T-helper 17 cell (primary cell): ENCODE data around the gene ZNF518B. TPM values are rescaled to one million over a fixed set of nuclear protein-coding genes. Genes with fewer than 3 reads are reported as not detected.

ENCODE experiments used
- ATAC-seq: fragments of 150-1000 bp; cut with Tn5 transposase; 2 replicates; pipeline ENCODE4 v1.10.0; 2021; ENCODE audit warnings: mild to moderate bottlenecking, moderate library complexity
- DNase-seq, 3 donors: peaks; one replicate each; pipeline versions ENCODE4 v3.0.0 to v3.0.0-alpha.2; 2020 to 2021
- H3K9me3 ChIP-seq: one replicate; pipeline ENCODE4 v1.7.0; 2013; ENCODE audit warnings: low read length, mild to moderate bottlenecking; ENCODE audit not compliant: control insufficient read depth, poor library complexity, severe bottlenecking
- H3K27ac Mint-ChIP-seq: one replicate; pipeline ENCODE4 v1.8.0; 2022; ENCODE audit warnings: mild to moderate bottlenecking, moderate library complexity, mixed read lengths
- H3K27me3 Mint-ChIP-seq: one replicate; pipeline ENCODE4 v1.8.0; 2022; ENCODE audit warnings: mixed read lengths
- H3K36me3 Mint-ChIP-seq: one replicate; pipeline ENCODE4 v1.8.0; 2022; ENCODE audit warnings: low read depth, mixed read lengths
- H3K4me1 Mint-ChIP-seq: one replicate; pipeline ENCODE4 v1.8.0; 2022; ENCODE audit warnings: mild to moderate bottlenecking, mixed read lengths
- H3K4me3 Mint-ChIP-seq: one replicate; pipeline ENCODE4 v1.8.0; 2022; ENCODE audit warnings: mild to moderate bottlenecking, moderate library complexity, mixed read lengths
- total RNA-seq, 4 donors: library from RNA in 2 of 4; stranded (reverse) in 2 of 4; gene quantifications; one replicate each; pipeline ENCODE4 v1.2.3 and lab custom pipeline; 2022 to 2026

ZNF518B gene
- total RNA-seq (10 to 100 TPM; 16.2 to 24.2 TPM), total RNA-seq (lab: John Stamatoyannopoulos, UW) (46.0 to 92.2 reads per million in 2 donors)

GRCh38 chr4:10457255-10457801, at the start of gene ZNF518B:
ZNF518B (minus strand) TSS chr4:10457426; CDS start chr4:10446328, 11,098 bp downstream.
- Mint-ChIP-seq H3K36me3 (peaks cover under 1% of the 10 kb centered on the region), H3K4me1 (peaks cover 7% of the 10 kb centered on the region), H3K27ac (peak within 1 kb of the TSS; percentile 77), H3K27me3 (peaks cover 15% of the 10 kb centered on the region), H3K4me3 (peak within 1 kb of the TSS; percentile 88)
- ATAC-seq, result peak; percentile 81
- peaks cover 3% of the 10 kb centered on the region for H3K9me3 ChIP-seq
- DNase-seq, result peak; percentile 74 to 81 (median 77)

- no peak overlapping the region for H3K27ac Mint-ChIP-seq
- ATAC-seq (no peak), DNase-seq (no peak)
- H3K4me3 Mint-ChIP-seq, result no peak overlapping the region
- H3K9me3 ChIP-seq, result no peaks in the 10 kb centered on the region
- H3K4me1 Mint-ChIP-seq, result no peaks in the 10 kb centered on the region
- H3K36me3 Mint-ChIP-seq, result peaks cover 2% of the 10 kb centered on the region
- H3K27me3 Mint-ChIP-seq, result peaks cover 17% of the 10 kb centered on the region
Observed at GRCh38 chr4:10506077-10506476, 48.9 kb upstream of the ZNF518B start.

- DNase-seq, result no peak
- Mint-ChIP-seq H3K4me3 (no peak overlapping the region), H3K36me3 (peaks cover 2% of the 10 kb centered on the region), H3K4me1 (no peaks in the 10 kb centered on the region), H3K27ac (no peak overlapping the region), H3K27me3 (peaks cover 31% of the 10 kb centered on the region)
- H3K9me3 ChIP-seq, result no peaks in the 10 kb centered on the region
- ATAC-seq, result no peak
Observed at GRCh38 chr4:10504570-10505179, 47.4 kb upstream of the ZNF518B start.

- Mint-ChIP-seq H3K27ac (no peak overlapping the region), H3K4me1 (no peaks in the 10 kb centered on the region), H3K27me3 (peaks cover 40% of the 10 kb centered on the region), H3K36me3 (peaks cover 2% of the 10 kb centered on the region), H3K4me3 (no peak overlapping the region)
- no peak for DNase-seq
- no peak for ATAC-seq
- no peaks in the 10 kb centered on the region for H3K9me3 ChIP-seq
Observed at GRCh38 chr4:10502717-10503116, 45.5 kb upstream of the ZNF518B start.

- H3K36me3 Mint-ChIP-seq, result peaks cover 2% of the 10 kb centered on the region
- H3K4me1 Mint-ChIP-seq, result no peaks in the 10 kb centered on the region
- H3K4me3 Mint-ChIP-seq, result no peak overlapping the region
- peaks cover 40% of the 10 kb centered on the region for H3K27me3 Mint-ChIP-seq
- no peak overlapping the region for H3K27ac Mint-ChIP-seq
- DNase-seq (no peak), ATAC-seq (no peak)
- no peaks in the 10 kb centered on the region for H3K9me3 ChIP-seq
Observed at GRCh38 chr4:10500776-10501175, 43.5 kb upstream of the ZNF518B start.

GRCh38 chr4:10496200-10496599, 39.0 kb upstream of the ZNF518B start:
- DNase-seq (no peak), ATAC-seq (no peak)
- no peak overlapping the region for H3K27ac Mint-ChIP-seq
- H3K27me3 Mint-ChIP-seq, result peaks cover 39% of the 10 kb centered on the region
- no peaks in the 10 kb centered on the region for H3K36me3 Mint-ChIP-seq
- H3K4me1 Mint-ChIP-seq, result no peaks in the 10 kb centered on the region
- no peaks in the 10 kb centered on the region for H3K9me3 ChIP-seq
- no peak overlapping the region for H3K4me3 Mint-ChIP-seq

GRCh38 chr4:10495651-10496050, 38.4 kb upstream of the ZNF518B start:
- peaks cover 35% of the 10 kb centered on the region for H3K27me3 Mint-ChIP-seq
- H3K9me3 ChIP-seq, result no peaks in the 10 kb centered on the region
- no peak overlapping the region for H3K27ac Mint-ChIP-seq
- H3K4me1 Mint-ChIP-seq, result no peaks in the 10 kb centered on the region
- DNase-seq, result no peak
- no peak overlapping the region for H3K4me3 Mint-ChIP-seq
- no peak for ATAC-seq
- H3K36me3 Mint-ChIP-seq, result no peaks in the 10 kb centered on the region

GRCh38 chr4:10492464-10492863, 35.2 kb upstream of the ZNF518B start:
- no peaks in the 10 kb centered on the region for H3K9me3 ChIP-seq
- Mint-ChIP-seq H3K36me3 (no peaks in the 10 kb centered on the region), H3K4me3 (no peak overlapping the region), H3K27me3 (peaks cover 34% of the 10 kb centered on the region), H3K27ac (no peak overlapping the region), H3K4me1 (no peaks in the 10 kb centered on the region)
- no peak for DNase-seq
- no peak for ATAC-seq

GRCh38 chr4:10491401-10491800, 34.2 kb upstream of the ZNF518B start:
- DNase-seq (no peak), ATAC-seq (no peak)
- no peaks in the 10 kb centered on the region for H3K9me3 ChIP-seq
- Mint-ChIP-seq H3K4me1 (no peaks in the 10 kb centered on the region), H3K27ac (no peak overlapping the region), H3K4me3 (no peak overlapping the region), H3K27me3 (peaks cover 41% of the 10 kb centered on the region), H3K36me3 (no peaks in the 10 kb centered on the region)

- Mint-ChIP-seq H3K4me1 (no peaks in the 10 kb centered on the region), H3K4me3 (no peak overlapping the region), H3K27ac (no peak overlapping the region), H3K36me3 (no peaks in the 10 kb centered on the region), H3K27me3 (peaks cover 41% of the 10 kb centered on the region)
- H3K9me3 ChIP-seq, result no peaks in the 10 kb centered on the region
- DNase-seq (no peak), ATAC-seq (no peak)
Observed at GRCh38 chr4:10490996-10491395, 33.8 kb upstream of the ZNF518B start.

- DNase-seq (no peak), ATAC-seq (no peak)
- no peak overlapping the region for H3K27ac Mint-ChIP-seq
- H3K9me3 ChIP-seq, result no peaks in the 10 kb centered on the region
- H3K4me1 Mint-ChIP-seq, result no peaks in the 10 kb centered on the region
- peaks cover 30% of the 10 kb centered on the region for H3K27me3 Mint-ChIP-seq
- H3K36me3 Mint-ChIP-seq, result no peaks in the 10 kb centered on the region
- H3K4me3 Mint-ChIP-seq, result no peak overlapping the region
Observed at GRCh38 chr4:10482913-10483312, 25.7 kb upstream of the ZNF518B start.

GRCh38 chr4:10480616-10481015, 23.4 kb upstream of the ZNF518B start:
- H3K27ac Mint-ChIP-seq, result no peak overlapping the region
- H3K36me3 Mint-ChIP-seq, result no peaks in the 10 kb centered on the region
- H3K4me1 Mint-ChIP-seq, result no peaks in the 10 kb centered on the region
- ATAC-seq, result no peak
- no peaks in the 10 kb centered on the region for H3K9me3 ChIP-seq
- H3K27me3 Mint-ChIP-seq, result peaks cover 16% of the 10 kb centered on the region
- H3K4me3 Mint-ChIP-seq, result no peak overlapping the region
- no peak for DNase-seq

GRCh38 chr4:10478621-10479020, 21.4 kb upstream of the ZNF518B start:
- Mint-ChIP-seq H3K36me3 (no peaks in the 10 kb centered on the region), H3K27me3 (peaks cover 7% of the 10 kb centered on the region), H3K4me3 (no peak overlapping the region), H3K27ac (no peak overlapping the region), H3K4me1 (no peaks in the 10 kb centered on the region)
- H3K9me3 ChIP-seq, result no peaks in the 10 kb centered on the region
- DNase-seq (no peak), ATAC-seq (no peak)

GRCh38 chr4:10470505-10470904, 13.3 kb upstream of the ZNF518B start:
- ATAC-seq, result no peak

More at GRCh38 chr4:10470505-10470904, 13.3 kb upstream of the ZNF518B start:
- Mint-ChIP-seq H3K4me1 (no peaks in the 10 kb centered on the region), H3K27ac (no peak overlapping the region), H3K27me3 (peaks cover 23% of the 10 kb centered on the region), H3K36me3 (no peaks in the 10 kb centered on the region), H3K4me3 (no peak overlapping the region)
- no peaks in the 10 kb centered on the region for H3K9me3 ChIP-seq
- DNase-seq, result no peak
